T-helper 2 cell treated with Interferon-gamma antibody and Interleukin-4, amounts not matched to agents 5 μg/mL and 100 μg/mL, for 36 hours (primary cell): ENCODE results near the gene RIBC1.
"Not testable (repeated sequence)": the region's sequence is repeated elsewhere in the genome, so short reads cannot be mapped to it uniquely, and the experiment has no call there.

Experiments used
- DNase-seq: peaks from one replicate; pipeline ENCODE4 v3.0.0; 2021; ENCODE audit warnings: low spot score
- H3K27ac Mint-ChIP-seq: one replicate; pipeline ENCODE4 v1.8.0; 2021; ENCODE audit warnings: mild to moderate bottlenecking, mixed read lengths
- H3K27me3 Mint-ChIP-seq: one replicate; pipeline ENCODE4 v1.8.0; 2021; ENCODE audit warnings: low read depth, mixed read lengths
- H3K36me3 Mint-ChIP-seq: one replicate; pipeline ENCODE4 v1.8.0; 2021; ENCODE audit warnings: low read depth, mixed read lengths
- H3K4me1 Mint-ChIP-seq: one replicate; pipeline ENCODE4 v1.8.0; 2021; ENCODE audit warnings: low read depth, mixed read lengths
- H3K4me3 Mint-ChIP-seq: one replicate; pipeline ENCODE4 v1.8.0; 2022; ENCODE audit warnings: mild to moderate bottlenecking, moderate library complexity, mixed read lengths
- H3K9me3 Mint-ChIP-seq: one replicate; pipeline ENCODE4 v1.8.0; 2021; ENCODE audit warnings: mixed read lengths

Gene RIBC1

DNA sequence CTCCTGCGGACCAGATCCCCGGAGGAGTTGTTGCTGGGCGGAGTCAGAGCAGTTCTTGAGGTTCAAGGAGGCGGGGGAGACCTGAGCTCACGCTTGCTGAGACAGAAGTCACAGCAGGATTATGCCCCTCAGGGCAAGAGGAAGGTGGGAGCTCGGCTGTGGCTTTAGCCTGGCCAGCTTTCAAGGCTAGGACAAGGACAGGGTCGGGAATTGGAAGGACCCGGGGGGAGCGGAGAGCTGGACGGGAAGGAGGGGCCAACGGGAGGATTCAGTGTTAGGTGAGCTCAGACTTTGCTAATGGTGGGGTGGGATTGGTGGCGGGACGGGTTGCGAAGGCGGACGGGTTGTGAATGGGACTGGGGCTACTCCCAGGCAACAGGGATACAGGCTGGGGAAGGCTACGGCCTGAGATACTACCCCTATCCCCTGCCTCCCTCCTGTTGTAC, at the start of gene RIBC1:
Gene RIBC1, plus strand, starts transcription at position 13 of the 446 bp plus-strand sequence. CDS start 3,404 bp downstream, outside the sequence.
- peak within 1 kb of the TSS; percentile 97 for H3K27ac Mint-ChIP-seq
- no peaks in the 10 kb centered on the region for H3K27me3 Mint-ChIP-seq
- no peak for DNase-seq
- H3K36me3 Mint-ChIP-seq, result peaks cover 14% of the 10 kb centered on the region
- peak within 1 kb of the TSS; percentile 87 for H3K4me3 Mint-ChIP-seq
- peaks cover 19% of the 10 kb centered on the region for H3K4me1 Mint-ChIP-seq
- no peaks in the 10 kb centered on the region for H3K9me3 Mint-ChIP-seq

DNA sequence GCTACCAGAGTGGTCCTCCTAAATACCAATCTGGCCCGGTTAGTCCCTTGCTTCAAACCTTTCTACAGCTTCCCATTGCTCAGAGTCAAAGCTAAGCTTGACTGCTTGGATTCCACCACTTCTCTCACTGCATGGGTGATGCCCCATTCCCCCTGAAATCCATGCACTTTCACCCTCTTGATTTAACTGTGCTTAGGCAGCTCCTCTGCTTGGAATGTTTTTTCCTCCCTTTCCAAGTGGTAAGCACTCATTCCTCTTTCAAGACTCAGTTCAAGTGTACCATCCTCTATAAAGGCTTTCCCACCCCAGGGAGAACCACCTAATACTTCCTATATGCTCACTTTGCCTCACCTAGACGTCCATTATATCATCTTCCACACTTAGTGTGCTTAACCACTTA, 49.4 kb upstream of the RIBC1 start:
- peaks cover 2% of the 10 kb centered on the region for H3K4me1 Mint-ChIP-seq
- no peaks in the 10 kb centered on the region for H3K9me3 Mint-ChIP-seq
- H3K36me3 Mint-ChIP-seq, result peaks cover 11% of the 10 kb centered on the region
- no peak overlapping the region for H3K4me3 Mint-ChIP-seq
- no peak for DNase-seq
- no peaks in the 10 kb centered on the region for H3K27me3 Mint-ChIP-seq
- no peak overlapping the region for H3K27ac Mint-ChIP-seq

DNA sequence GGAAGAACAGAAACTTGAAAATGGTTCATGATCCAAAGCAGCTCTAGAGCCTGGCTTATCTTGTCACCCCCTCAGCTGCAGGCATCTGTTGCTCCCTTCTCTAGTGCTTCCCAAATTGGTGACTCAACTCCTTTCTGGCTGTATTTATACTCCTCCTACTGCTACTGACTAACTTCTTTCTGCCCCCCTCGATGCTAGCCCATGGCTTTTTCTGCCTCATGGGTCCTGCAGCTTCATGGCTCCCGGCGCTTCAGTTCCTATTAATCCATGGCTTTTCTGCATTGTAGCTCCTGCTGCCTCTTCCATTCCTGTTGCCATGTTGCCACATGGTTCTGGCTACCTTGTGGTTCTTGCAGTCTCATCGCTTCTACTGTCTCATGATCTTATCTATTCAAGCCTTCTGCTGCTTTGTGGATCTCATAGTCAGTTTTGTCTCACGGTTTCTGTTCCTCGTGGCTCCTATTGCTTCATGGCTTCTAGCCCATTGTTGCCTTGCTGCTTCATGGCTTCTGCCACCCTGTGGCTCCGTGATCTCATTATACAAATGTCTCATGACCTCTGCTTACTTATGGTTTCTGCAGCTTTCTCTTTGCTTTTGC, 48.4 kb upstream of the RIBC1 start:
- DNase-seq, result no peak
- no peaks in the 10 kb centered on the region for H3K27me3 Mint-ChIP-seq
- peak overlapping the region; percentile 19 for H3K27ac Mint-ChIP-seq
- H3K9me3 Mint-ChIP-seq, result no peaks in the 10 kb centered on the region
- H3K4me1 Mint-ChIP-seq, result peaks cover 2% of the 10 kb centered on the region
- H3K36me3 Mint-ChIP-seq, result peaks cover 11% of the 10 kb centered on the region
- no peak overlapping the region for H3K4me3 Mint-ChIP-seq

DNA sequence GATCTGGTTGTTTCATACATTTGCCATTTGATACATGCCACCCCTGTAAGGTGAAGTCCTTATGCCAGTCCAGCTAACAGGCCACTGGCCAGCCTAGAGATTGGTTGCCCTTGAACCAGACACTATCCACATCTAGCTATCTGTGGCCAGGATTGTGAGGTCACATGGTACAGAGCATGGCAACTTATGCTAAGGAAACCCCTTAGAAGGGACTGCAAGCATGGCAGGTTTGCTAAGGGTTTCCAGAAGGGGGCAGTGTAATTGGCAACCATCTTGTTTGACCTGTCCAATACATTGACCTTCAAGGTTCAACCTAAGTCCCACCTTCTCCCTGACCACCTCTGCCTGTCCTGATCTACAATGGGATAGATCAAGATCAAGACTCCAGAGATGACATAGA, 47.8 kb upstream of the RIBC1 start:
- Mint-ChIP-seq H3K27me3 (no peaks in the 10 kb centered on the region), H3K27ac (no peak overlapping the region), H3K9me3 (no peaks in the 10 kb centered on the region), H3K36me3 (peaks cover 15% of the 10 kb centered on the region), H3K4me1 (peaks cover 2% of the 10 kb centered on the region), H3K4me3 (no peak overlapping the region)
- no peak for DNase-seq

- H3K27ac Mint-ChIP-seq, result no peak overlapping the region
- peaks cover 2% of the 10 kb centered on the region for H3K4me1 Mint-ChIP-seq
- DNase-seq, result no peak
- H3K36me3 Mint-ChIP-seq, result peaks cover 27% of the 10 kb centered on the region
- no peaks in the 10 kb centered on the region for H3K9me3 Mint-ChIP-seq
- H3K4me3 Mint-ChIP-seq, result no peak overlapping the region
- no peaks in the 10 kb centered on the region for H3K27me3 Mint-ChIP-seq
These were observed 45.8 kb upstream of the RIBC1 start for GRCh38 chrX:53376888-53377287.

DNA sequence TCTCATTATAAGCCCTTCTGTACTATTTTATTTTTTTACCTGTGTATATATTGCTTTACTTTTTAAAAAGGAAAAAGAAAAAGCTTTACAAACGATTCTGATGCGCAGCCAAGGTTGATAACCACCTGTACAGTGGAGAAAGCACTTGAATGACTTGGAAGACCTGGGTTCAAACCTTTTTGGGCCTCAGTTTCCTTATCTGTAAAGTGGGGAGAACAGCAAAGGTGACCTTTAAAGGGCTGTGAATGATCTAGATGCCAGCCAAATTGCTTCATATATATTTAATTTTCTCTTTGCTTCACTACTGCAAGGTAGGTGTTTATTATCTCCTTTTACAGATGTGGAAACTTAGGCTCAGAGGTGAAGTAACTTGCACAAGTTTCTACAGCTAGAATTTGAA, 45.2 kb upstream of the RIBC1 start:
- Mint-ChIP-seq H3K27me3 (no peaks in the 10 kb centered on the region), H3K36me3 (peaks cover 27% of the 10 kb centered on the region), H3K9me3 (no peaks in the 10 kb centered on the region), H3K4me1 (peaks cover 2% of the 10 kb centered on the region), H3K27ac (no peak overlapping the region), H3K4me3 (no peak overlapping the region)
- no peak for DNase-seq

- Mint-ChIP-seq H3K4me1 (peaks cover 2% of the 10 kb centered on the region), H3K4me3 (no peak overlapping the region), H3K36me3 (peaks cover 34% of the 10 kb centered on the region), H3K27me3 (no peaks in the 10 kb centered on the region), H3K9me3 (no peaks in the 10 kb centered on the region), H3K27ac (no peak overlapping the region)
- DNase-seq, result no peak
These were observed 43.5 kb upstream of the RIBC1 start for GRCh38 chrX:53379008-53379710.

- Mint-ChIP-seq H3K4me3 (no peak overlapping the region), H3K9me3 (no peaks in the 10 kb centered on the region), H3K4me1 (peaks cover under 1% of the 10 kb centered on the region), H3K36me3 (peaks cover 28% of the 10 kb centered on the region), H3K27me3 (no peaks in the 10 kb centered on the region), H3K27ac (no peak overlapping the region)
- no peak for DNase-seq
These were observed 42.9 kb upstream of the RIBC1 start for GRCh38 chrX:53379747-53380146.

- H3K27ac Mint-ChIP-seq, result no peak overlapping the region
- H3K4me1 Mint-ChIP-seq, result no peaks in the 10 kb centered on the region
- H3K9me3 Mint-ChIP-seq, result no peaks in the 10 kb centered on the region
- DNase-seq, result no peak
- H3K4me3 Mint-ChIP-seq, result no peak overlapping the region
- H3K36me3 Mint-ChIP-seq, result peaks cover 35% of the 10 kb centered on the region
- no peaks in the 10 kb centered on the region for H3K27me3 Mint-ChIP-seq
These were observed 39.1 kb upstream of the RIBC1 start for GRCh38 chrX:53383376-53384076.

- Mint-ChIP-seq H3K4me1 (no peaks in the 10 kb centered on the region), H3K9me3 (no peaks in the 10 kb centered on the region), H3K27ac (no peak overlapping the region), H3K36me3 (peaks cover 33% of the 10 kb centered on the region), H3K27me3 (no peaks in the 10 kb centered on the region), H3K4me3 (no peak overlapping the region)
- no peak for DNase-seq
These were observed 26.9 kb upstream of the RIBC1 start for GRCh38 chrX:53395605-53396298.

- no peaks in the 10 kb centered on the region for H3K4me1 Mint-ChIP-seq
- peaks cover 40% of the 10 kb centered on the region for H3K36me3 Mint-ChIP-seq
- no peaks in the 10 kb centered on the region for H3K27me3 Mint-ChIP-seq
- no peaks in the 10 kb centered on the region for H3K9me3 Mint-ChIP-seq
- H3K4me3 Mint-ChIP-seq, result no peak overlapping the region
- DNase-seq, result no peak
- H3K27ac Mint-ChIP-seq, result no peak overlapping the region
These were observed 24.5 kb upstream of the RIBC1 start for GRCh38 chrX:53398216-53398615.

DNA sequence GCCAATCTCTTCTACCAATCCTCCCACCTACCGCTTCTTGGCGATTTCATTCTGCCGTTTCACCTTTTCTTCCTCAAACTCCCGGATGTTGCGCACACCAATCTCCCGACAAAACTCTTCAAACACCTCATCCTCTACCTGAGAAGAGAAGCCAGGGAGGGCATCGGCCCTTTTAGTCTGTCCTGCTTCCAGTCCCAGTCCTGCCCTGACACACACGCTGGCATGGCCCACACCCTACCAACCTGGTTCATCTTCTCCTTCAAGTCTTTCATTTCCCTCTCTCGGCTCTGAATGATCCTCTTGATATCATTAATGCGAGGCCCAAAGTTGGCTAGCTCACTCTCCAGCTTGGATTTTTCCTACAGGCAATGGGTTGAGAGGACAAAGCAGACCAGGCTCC, 19.1 kb upstream of the RIBC1 start:
- H3K4me3 Mint-ChIP-seq, result no peak overlapping the region
- H3K27ac Mint-ChIP-seq, result peak overlapping the region; percentile 13
- no peaks in the 10 kb centered on the region for H3K9me3 Mint-ChIP-seq
- H3K27me3 Mint-ChIP-seq, result no peaks in the 10 kb centered on the region
- DNase-seq, result no peak
- no peaks in the 10 kb centered on the region for H3K4me1 Mint-ChIP-seq
- peaks cover 45% of the 10 kb centered on the region for H3K36me3 Mint-ChIP-seq

DNA sequence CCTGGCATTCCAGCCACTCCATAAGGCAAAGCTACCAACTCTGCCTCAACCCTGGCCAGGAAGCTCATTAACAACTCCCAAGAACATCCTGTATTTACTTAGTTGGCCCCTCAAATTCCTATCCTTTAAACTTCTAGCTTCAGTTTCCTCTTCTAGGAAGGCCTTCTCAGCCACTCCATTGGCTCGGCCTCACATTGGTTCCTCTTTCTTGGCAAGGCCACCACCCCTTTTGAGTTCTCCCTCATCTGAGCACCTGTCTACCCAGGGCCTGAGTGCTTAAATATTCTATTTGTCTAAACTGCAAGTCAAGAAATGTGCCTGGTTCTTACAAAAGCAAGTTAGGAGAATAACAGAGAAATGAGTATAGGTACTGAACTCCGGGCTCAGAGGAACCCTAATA, 10.2 kb upstream of the RIBC1 start:
- H3K27ac Mint-ChIP-seq, result no peak overlapping the region
- H3K4me3 Mint-ChIP-seq, result no peak overlapping the region
- H3K36me3 Mint-ChIP-seq, result peaks cover 39% of the 10 kb centered on the region
- H3K27me3 Mint-ChIP-seq, result no peaks in the 10 kb centered on the region
- DNase-seq, result no peak
- no peaks in the 10 kb centered on the region for H3K9me3 Mint-ChIP-seq
- peaks cover under 1% of the 10 kb centered on the region for H3K4me1 Mint-ChIP-seq

DNA sequence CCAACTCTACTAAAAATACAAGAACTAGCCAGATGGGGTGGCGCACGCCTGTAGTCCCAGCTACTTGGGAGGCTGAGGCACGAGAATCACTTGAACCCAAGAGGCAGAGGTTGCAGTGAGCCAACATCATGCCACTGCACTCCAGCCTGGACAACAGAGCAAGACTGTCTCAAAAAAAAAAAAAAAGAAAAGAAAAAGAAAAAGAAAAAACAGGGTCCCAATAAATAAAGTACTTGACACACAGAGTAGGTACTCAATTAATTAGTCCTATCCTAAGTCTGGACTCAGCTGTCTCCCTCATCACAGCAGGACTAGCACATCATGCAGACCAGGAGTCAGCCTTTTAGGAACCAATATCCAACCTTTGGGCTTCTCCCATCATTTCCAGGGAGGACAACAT, 2.3 kb upstream of the RIBC1 start:
- H3K4me3 Mint-ChIP-seq, result peak overlapping the region; percentile 87
- DNase-seq, H3K27me3 Mint-ChIP-seq, H3K9me3 Mint-ChIP-seq: not testable (repeated sequence)
- peaks cover 22% of the 10 kb centered on the region for H3K4me1 Mint-ChIP-seq
- peak overlapping the region; percentile 62 for H3K27ac Mint-ChIP-seq
- H3K36me3 Mint-ChIP-seq, result peaks cover 18% of the 10 kb centered on the region
